ENCODE results near the gene ABAT. TPM values are rescaled to one million over a fixed set of nuclear protein-coding genes. Genes with fewer than 3 reads are reported as not detected.

ABAT gene
- total RNA-seq, 1 experiment from 2014 or later: 4.7 TPM

DNA sequence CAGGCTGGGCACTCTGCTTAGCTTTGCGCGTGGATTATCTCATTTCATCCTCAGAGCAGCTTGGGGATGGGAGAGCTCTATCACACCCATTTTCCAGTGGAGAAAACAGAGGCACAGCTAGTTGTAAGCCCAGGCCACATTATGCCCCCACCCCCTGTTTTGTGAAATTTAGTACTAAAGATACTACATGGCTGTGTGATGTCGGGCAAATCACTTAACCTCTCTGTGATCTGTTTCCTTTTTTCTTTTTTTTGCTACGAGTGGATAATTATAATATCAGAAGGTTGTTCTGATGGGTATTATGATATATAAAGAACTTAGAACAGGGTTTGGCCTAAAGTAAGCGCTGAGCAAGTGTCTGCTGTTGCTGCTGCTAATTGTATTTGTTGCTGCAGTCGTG, 41.6 kb downstream of the ABAT start (continued):
- TF ChIP-seq, protein P1, sequence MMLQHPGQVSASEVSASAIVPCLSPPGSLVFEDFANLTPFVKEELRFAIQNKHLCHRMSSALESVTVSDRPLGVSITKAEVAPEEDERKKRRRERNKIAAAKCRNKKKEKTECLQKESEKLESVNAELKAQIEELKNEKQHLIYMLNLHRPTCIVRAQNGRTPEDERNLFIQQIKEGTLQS (IDR thresholded peaks at IDR 0.05): no peak

DNA sequence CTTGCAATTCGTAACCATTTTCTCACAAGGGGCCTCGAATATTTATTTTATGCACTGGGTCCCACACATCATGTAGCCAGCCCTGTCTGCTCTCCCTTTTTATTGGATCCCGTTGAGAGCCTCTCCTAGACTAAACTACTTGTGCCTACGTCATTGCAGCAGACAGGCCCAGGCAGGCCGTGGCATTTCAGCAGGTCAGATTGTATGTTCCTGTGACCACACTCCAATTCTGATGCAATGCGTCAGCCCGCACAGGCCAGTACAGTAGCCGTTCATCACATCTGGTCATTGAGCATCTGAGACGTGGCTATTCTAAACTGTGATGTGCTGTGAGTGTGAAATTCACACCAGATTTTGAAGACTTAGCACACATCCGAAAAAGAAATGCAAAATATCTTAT, 42.2 kb downstream of the ABAT start:
- DNase-seq (ENCODE audit: low read depth, low spot score): no peak

DNA sequence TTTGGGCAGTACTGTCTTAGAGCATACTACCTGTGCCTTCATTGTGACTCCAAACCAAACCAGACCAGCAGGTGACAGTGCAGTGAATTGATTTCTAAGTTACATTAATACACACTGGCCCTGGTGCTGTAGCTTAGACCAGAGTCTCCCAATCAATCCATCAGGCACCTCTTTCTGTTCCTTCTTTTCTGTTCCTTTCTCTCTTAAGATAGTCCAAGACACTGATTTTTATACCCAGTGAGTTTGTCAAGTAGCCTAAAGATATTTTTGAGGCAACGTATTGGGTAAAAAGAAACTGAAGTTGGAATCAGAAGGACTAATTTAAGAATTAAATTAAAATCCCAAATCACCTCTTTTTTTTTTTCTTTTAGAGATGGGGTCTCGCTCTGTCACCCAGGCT, 43.1 kb downstream of the ABAT start:
- H3K36me3 ChIP-seq (ENCODE audit: control insufficient read depth in 1 of 2, insufficient read depth in 2 of 2, low read length in 2 of 2): no peaks in the 10 kb centered on the region; a peak in 1 of 4 replicates
- H3K27me3 ChIP-seq (ENCODE audit: insufficient read depth, low read length): no peaks in the 10 kb centered on the region
- H3K27ac ChIP-seq (ENCODE audit: low read depth, low read length): no peak overlapping the region
- peaks cover 3 to 6% of the 10 kb centered on the region in 2 experiments; a peak in 2 of 4 replicates for H3K9me3 ChIP-seq (ENCODE audit: control insufficient read depth in 1 of 2, insufficient read depth in 1 of 2, low read depth in 1 of 2, low read length in 2 of 2)
- no peak overlapping the region for H3K4me3 ChIP-seq (replicated peaks in 1 of 2; ENCODE audit: low read depth in 1 of 2, low read length in 2 of 2)
- no peak overlapping the region for H3K4me2 ChIP-seq (ENCODE audit: low read length)
- no peaks in the 10 kb centered on the region for H3K9me2 ChIP-seq (ENCODE audit: insufficient read depth)
- POLR2A ChIA-PET: no interaction called here
- CTCF ChIA-PET: no interaction called here
- RAD21 ChIA-PET (ENCODE audit: low non-redundant PET in 1 of 2, low total read pairs in 2 of 2, uncharacterized antibody in 2 of 2, unreplicated experiment in 2 of 2): no interaction called here
- intact Hi-C loops (cut with micrococcal nuclease): no loop called here
- no peak overlapping the region for H2AFZ ChIP-seq (ENCODE audit: low read depth, low read length, poor library complexity, severe bottlenecking)
- H3K79me2 ChIP-seq (ENCODE audit: insufficient read depth, low read length): no peaks in the 10 kb centered on the region
- H3K4me1 ChIP-seq (ENCODE audit: control insufficient read depth in 1 of 2, insufficient read depth in 2 of 2, low read length in 2 of 2): no peaks in the 10 kb centered on the region
- DNase-seq (ENCODE audit: low read depth, low spot score) (no peak), ATAC-seq (no peak)
- H4K20me1 ChIP-seq (ENCODE audit: insufficient read depth): no peaks in the 10 kb centered on the region
- no peak overlapping the region for H3K9ac ChIP-seq (ENCODE audit: low read length)
- BruUV-seq (replicated peaks): no TSS peak
- no peak for TF ChIP-seq JUND (IDR thresholded peaks at IDR 0.05)
- TF ChIP-seq YY1 (IDR thresholded peaks at IDR 0.05; ENCODE audit: extremely low read depth, insufficient replicate concordance, low read depth, low read length): no peak
- no peak for TF ChIP-seq ELF1 (IDR thresholded peaks at IDR 0.05; ENCODE audit: borderline replicate concordance, low read depth)
- no peak for TF ChIP-seq POLR2A (IDR thresholded peaks at IDR 0.05; ENCODE audit: borderline replicate concordance, extremely low read depth, insufficient read depth, insufficient read length)
- no peak for TF ChIP-seq RAD21 (IDR thresholded peaks at IDR 0.05; ENCODE audit: low read depth)
- TF ChIP-seq SRF (IDR thresholded peaks at IDR 0.05; ENCODE audit: low read depth): no peak
- no peak for TF ChIP-seq FOSL1 (IDR thresholded peaks at IDR 0.05; ENCODE audit: low read depth)
- no peak for TF ChIP-seq SIN3A (IDR thresholded peaks at IDR 0.05; ENCODE audit: low read depth)
- TF ChIP-seq, protein P2, sequence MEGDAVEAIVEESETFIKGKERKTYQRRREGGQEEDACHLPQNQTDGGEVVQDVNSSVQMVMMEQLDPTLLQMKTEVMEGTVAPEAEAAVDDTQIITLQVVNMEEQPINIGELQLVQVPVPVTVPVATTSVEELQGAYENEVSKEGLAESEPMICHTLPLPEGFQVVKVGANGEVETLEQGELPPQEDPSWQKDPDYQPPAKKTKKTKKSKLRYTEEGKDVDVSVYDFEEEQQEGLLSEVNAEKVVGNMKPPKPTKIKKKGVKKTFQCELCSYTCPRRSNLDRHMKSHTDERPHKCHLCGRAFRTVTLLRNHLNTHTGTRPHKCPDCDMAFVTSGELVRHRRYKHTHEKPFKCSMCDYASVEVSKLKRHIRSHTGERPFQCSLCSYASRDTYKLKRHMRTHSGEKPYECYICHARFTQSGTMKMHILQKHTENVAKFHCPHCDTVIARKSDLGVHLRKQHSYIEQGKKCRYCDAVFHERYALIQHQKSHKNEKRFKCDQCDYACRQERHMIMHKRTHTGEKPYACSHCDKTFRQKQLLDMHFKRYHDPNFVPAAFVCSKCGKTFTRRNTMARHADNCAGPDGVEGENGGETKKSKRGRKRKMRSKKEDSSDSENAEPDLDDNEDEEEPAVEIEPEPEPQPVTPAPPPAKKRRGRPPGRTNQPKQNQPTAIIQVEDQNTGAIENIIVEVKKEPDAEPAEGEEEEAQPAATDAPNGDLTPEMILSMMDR (IDR thresholded peaks at IDR 0.05 in 2 of 3, conservative IDR thresholded peaks at IDR 0.05 in 1 of 3; ENCODE audit: borderline replicate concordance in 1 of 3, insufficient read depth in 1 of 3, low read depth in 2 of 3, low read length in 2 of 3): no peak
- TF ChIP-seq EZH2phosphoT487 (IDR thresholded peaks at IDR 0.05; ENCODE audit: borderline replicate concordance): no peak
- no peak for TF ChIP-seq CEBPB (IDR thresholded peaks at IDR 0.05; ENCODE audit: low read depth)
- TF ChIP-seq, protein P3, sequence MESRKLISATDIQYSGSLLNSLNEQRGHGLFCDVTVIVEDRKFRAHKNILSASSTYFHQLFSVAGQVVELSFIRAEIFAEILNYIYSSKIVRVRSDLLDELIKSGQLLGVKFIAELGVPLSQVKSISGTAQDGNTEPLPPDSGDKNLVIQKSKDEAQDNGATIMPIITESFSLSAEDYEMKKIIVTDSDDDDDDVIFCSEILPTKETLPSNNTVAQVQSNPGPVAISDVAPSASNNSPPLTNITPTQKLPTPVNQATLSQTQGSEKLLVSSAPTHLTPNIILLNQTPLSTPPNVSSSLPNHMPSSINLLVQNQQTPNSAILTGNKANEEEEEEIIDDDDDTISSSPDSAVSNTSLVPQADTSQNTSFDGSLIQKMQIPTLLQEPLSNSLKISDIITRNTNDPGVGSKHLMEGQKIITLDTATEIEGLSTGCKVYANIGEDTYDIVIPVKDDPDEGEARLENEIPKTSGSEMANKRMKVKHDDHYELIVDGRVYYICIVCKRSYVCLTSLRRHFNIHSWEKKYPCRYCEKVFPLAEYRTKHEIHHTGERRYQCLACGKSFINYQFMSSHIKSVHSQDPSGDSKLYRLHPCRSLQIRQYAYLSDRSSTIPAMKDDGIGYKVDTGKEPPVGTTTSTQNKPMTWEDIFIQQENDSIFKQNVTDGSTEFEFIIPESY (IDR thresholded peaks at IDR 0.05; ENCODE audit: extremely low read depth, insufficient replicate concordance, low read length): no peak
- TF ChIP-seq SP1 (IDR thresholded peaks at IDR 0.05; ENCODE audit: low read depth): no peak
- no peak for TF ChIP-seq ZNF274 (IDR thresholded peaks at IDR 0.05; ENCODE audit: low read depth, low read length)

More for the DNA sequence above, 42.2 kb downstream of the ABAT start:
- H2AFZ ChIP-seq (ENCODE audit: low read depth, low read length, poor library complexity, severe bottlenecking): no peak overlapping the region
- CTCF ChIA-PET: no interaction called here
- TF ChIP-seq RAD21 (IDR thresholded peaks at IDR 0.05; ENCODE audit: low read depth): no peak
- no peak for TF ChIP-seq ZNF274 (IDR thresholded peaks at IDR 0.05; ENCODE audit: low read depth, low read length)
- TF ChIP-seq TCF7L2 (IDR thresholded peaks at IDR 0.05; ENCODE audit: borderline replicate concordance, extremely low read depth, insufficient read depth, insufficient read length): no peak
- peaks cover 3 to 6% of the 10 kb centered on the region in 2 experiments; a peak in 2 of 4 replicates for H3K9me3 ChIP-seq (ENCODE audit: control insufficient read depth in 1 of 2, insufficient read depth in 1 of 2, low read depth in 1 of 2, low read length in 2 of 2)
- H3K4me1 ChIP-seq (ENCODE audit: control insufficient read depth in 1 of 2, insufficient read depth in 2 of 2, low read length in 2 of 2): no peaks in the 10 kb centered on the region
- ATAC-seq: no peak
- RAD21 ChIA-PET (ENCODE audit: low non-redundant PET in 1 of 2, low total read pairs in 2 of 2, uncharacterized antibody in 2 of 2, unreplicated experiment in 2 of 2): no interaction called here
- H3K4me3 ChIP-seq (replicated peaks in 1 of 2; ENCODE audit: low read depth in 1 of 2, low read length in 2 of 2): no peak overlapping the region
- intact Hi-C loops (cut with micrococcal nuclease): no loop called here
- no TSS peak for BruUV-seq (replicated peaks)
- no peaks in the 10 kb centered on the region for H3K9me2 ChIP-seq (ENCODE audit: insufficient read depth)
- no peaks in the 10 kb centered on the region for H3K79me2 ChIP-seq (ENCODE audit: insufficient read depth, low read length)
- H3K4me2 ChIP-seq (ENCODE audit: low read length): no peak overlapping the region
- POLR2A ChIA-PET: no interaction called here
- no peak overlapping the region for H3K27ac ChIP-seq (ENCODE audit: low read depth, low read length)
- H3K9ac ChIP-seq (ENCODE audit: low read length): no peak overlapping the region
- H3K27me3 ChIP-seq (ENCODE audit: insufficient read depth, low read length): no peaks in the 10 kb centered on the region
- no peaks in the 10 kb centered on the region for H4K20me1 ChIP-seq (ENCODE audit: insufficient read depth)
- no peaks in the 10 kb centered on the region; a peak in 1 of 4 replicates for H3K36me3 ChIP-seq (ENCODE audit: control insufficient read depth in 1 of 2, insufficient read depth in 2 of 2, low read length in 2 of 2)
